Adrenal gland (tissue), 12 donors: Measurements from ENCODE around the gene CDH11. TPM values are rescaled to one million over a fixed set of nuclear protein-coding genes. Genes with fewer than 3 reads are reported as not detected.

ENCODE experiments used
- DNase-seq, 7 donors: peaks; one replicate each; pipeline ENCODE4 v3.0.0-alpha.2; 2019 to 2020
- H3K27ac ChIP-seq, 5 donors: fragments of 200-600 bp; sonication (generic) in 4 of 5; 1 replicate in 3 of 5; 2 replicates in 2 of 5; pipeline versions ENCODE4 v1.5.1 to v1.8.0; 2016 to 2020; ENCODE audit warnings: mild to moderate bottlenecking in 1 of 5
- H3K27me3 ChIP-seq: fragments of 200-600 bp; 2 replicates; pipeline ENCODE4 v1.8.0; 2021
- H3K36me3 ChIP-seq, 2 donors: fragments of 200-600 bp; replicated peaks in 1 of 2; 1 replicate in 1 of 2; 2 replicates in 1 of 2; pipeline versions ENCODE4 v1.5.1 to v1.8.0; 2018 to 2022
- H3K4me1 ChIP-seq, 2 donors: fragments of 200-600 bp; replicated peaks in 1 of 2; 1 replicate in 1 of 2; 2 replicates in 1 of 2; pipeline versions ENCODE4 v1.5.1 to v1.8.0; 2018 to 2021
- H3K4me3 ChIP-seq, 4 donors: fragments of 200-600 bp; sonication (generic) in 3 of 4; one replicate each; pipeline ENCODE4 v1.5.1; 2016 to 2018
- H3K9me3 ChIP-seq, 3 donors: fragments of 200-600 bp; sonication (generic) in 1 of 3; replicated peaks in 1 of 3; 1 replicate in 2 of 3; 2 replicates in 1 of 3; pipeline versions ENCODE4 v1.5.1 to v1.8.0; 2016 to 2021
- POLR2A ChIP-seq, 2 donors: fragments of 450-650 bp; IDR thresholded peaks; one replicate each; pipeline ENCODE4 v1.6.1; 2017; ENCODE audit warnings: antibody characterized with exemption in 2 of 2, mild to moderate bottlenecking in 2 of 2, moderate library complexity in 1 of 2
- WGBS, 4 donors: extraction: QIAGEN DNeasy Blood & Tissue Kit in 2 of 4; methylation state at CpG; one replicate each; pipeline versions ENCODE4 v1.1.5 to v1.1.7; 2013 to 2017; 5-methylcytosine and 5-hydroxymethylcytosine counted together
- intact Hi-C, 2 donors: fragments of 100-400 bp; cut with DNase I; formaldehyde crosslinking; loops; one replicate each; pipeline versions ENCODE4 v1.14.1 to v1.15.0; 2022 to 2023
- polyA plus RNA-seq, 3 donors: library from polyadenylated mRNA; stranded (reverse); fragments of 200-250 nt in 2 of 3; fragments of 350-450 nt in 1 of 3; fragmentation: Illumina TruSeq in 1 of 3; extraction: RNeasy Lipid Tissue Mini Kit (QIAGEN cat#74804) in 1 of 3; gene quantifications; one replicate each; pipeline ENCODE4 v1.2.3, GENCODE V29; 2013 to 2014
- total RNA-seq, 9 donors: library from RNA; depleted of rRNA in 4 of 9; stranded (reverse); fragments of >200 nt in 4 of 9; fragments of 120-200 nt in 1 of 9; fragmentation: NEBNext Ultra II Directional in 1 of 9; extraction: Animal tissue kit (Norgen Biotek cat#: 25700) in 1 of 9; gene quantifications; one replicate each; pipeline versions ENCODE4 v1.1.0 to v1.2.4, GENCODE V29; 2013 to 2023
- TF ChIP-seq, protein P1 (sequence below), 6 experiments: fragments of 450-650 bp in 4 of 6; fragments of 200-600 bp in 2 of 6; sonication (generic) in 1 of 6; IDR thresholded peaks; 1 replicate in 5 of 6; 2 replicates in 1 of 6; pipeline versions ENCODE4 v1.5.1 to v1.8.0; 2016 to 2021; ENCODE audit warnings: antibody characterized with exemption in 6 of 6, mild to moderate bottlenecking in 2 of 6, moderate library complexity in 1 of 6
- donor health status: healthy with polysubstance abuse.
- donor health status: Bipolar disorder and iron deficiency.
- donor health status: DM: yes; HTN: yes; CAD: no.
- donor health status: DM: no; HTN: no; CAD: no.
- donor health status: DM: no; HTN: no; CAD: no.
- donor health status: DM: yes; HTN: yes; CAD: no.

The CDH11 gene
- total and polyA plus RNA-seq, 12 donors = 3.0 to 102 (median 31.0) TPM

DNA sequence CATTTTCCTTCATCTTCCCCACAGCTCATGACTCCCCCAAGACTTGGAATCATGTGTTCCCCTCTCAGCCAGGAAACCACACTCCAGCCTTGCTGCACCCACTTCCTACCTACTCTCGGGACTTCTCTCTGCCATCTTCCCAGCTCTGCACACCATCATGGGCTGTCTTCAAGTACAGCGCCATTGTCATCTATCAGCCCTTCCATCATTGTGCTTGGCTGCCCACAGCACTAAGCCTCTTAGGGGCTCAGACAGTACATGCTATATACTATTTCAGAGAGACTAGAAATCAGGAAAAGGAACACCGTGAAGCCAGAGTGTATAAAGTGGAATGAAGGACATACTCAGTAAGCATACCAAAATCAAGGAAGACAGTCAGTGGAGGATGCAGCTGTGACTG is 64.7 kb downstream of the CDH11 start:
- H3K4me1 ChIP-seq = no peaks in the 10 kb centered on the region
- H3K4me3 ChIP-seq = no peak overlapping the region
- no peaks in the 10 kb centered on the region for H3K27me3 ChIP-seq
- no peaks in the 10 kb centered on the region for H3K36me3 ChIP-seq
- H3K27ac ChIP-seq = no peak overlapping the region
- no peak for DNase-seq
- H3K9me3 ChIP-seq = no peaks in the 10 kb centered on the region
- TF ChIP-seq, protein P1, sequence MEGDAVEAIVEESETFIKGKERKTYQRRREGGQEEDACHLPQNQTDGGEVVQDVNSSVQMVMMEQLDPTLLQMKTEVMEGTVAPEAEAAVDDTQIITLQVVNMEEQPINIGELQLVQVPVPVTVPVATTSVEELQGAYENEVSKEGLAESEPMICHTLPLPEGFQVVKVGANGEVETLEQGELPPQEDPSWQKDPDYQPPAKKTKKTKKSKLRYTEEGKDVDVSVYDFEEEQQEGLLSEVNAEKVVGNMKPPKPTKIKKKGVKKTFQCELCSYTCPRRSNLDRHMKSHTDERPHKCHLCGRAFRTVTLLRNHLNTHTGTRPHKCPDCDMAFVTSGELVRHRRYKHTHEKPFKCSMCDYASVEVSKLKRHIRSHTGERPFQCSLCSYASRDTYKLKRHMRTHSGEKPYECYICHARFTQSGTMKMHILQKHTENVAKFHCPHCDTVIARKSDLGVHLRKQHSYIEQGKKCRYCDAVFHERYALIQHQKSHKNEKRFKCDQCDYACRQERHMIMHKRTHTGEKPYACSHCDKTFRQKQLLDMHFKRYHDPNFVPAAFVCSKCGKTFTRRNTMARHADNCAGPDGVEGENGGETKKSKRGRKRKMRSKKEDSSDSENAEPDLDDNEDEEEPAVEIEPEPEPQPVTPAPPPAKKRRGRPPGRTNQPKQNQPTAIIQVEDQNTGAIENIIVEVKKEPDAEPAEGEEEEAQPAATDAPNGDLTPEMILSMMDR (IDR thresholded peaks at IDR 0.05) = no peak
- no peak for TF ChIP-seq POLR2A (IDR thresholded peaks at IDR 0.05)
- WGBS, 4 donors = 84 to 91% (median 89%) methylated on average over 3 of the region's 3 CpGs
- intact Hi-C loops = no loop called here

DNA sequence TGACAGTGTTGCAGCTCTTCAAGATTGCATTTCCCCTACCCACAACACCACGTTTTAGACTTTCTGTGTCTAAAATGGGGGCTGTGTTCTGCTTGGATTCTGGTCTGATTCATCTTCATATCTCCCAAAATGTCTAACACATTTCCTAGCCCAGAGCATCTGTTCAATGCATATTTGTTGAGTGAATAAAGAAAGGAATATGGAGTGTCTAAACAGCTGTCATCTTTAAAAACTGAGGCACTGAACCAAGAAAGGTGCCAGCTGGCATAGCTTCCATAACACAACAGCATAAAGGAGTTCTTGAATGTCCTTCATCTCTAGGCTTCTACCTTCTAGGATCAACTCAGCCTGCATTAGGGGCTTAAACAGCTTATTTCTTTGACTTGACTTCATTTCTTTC is 67.4 kb downstream of the CDH11 start:
- Histone ChIP-seq H3K27me3 (no peaks in the 10 kb centered on the region), H3K4me3 (no peak overlapping the region), H3K4me1 (no peaks in the 10 kb centered on the region), H3K36me3 (no peaks in the 10 kb centered on the region), H3K9me3 (no peaks in the 10 kb centered on the region), H3K27ac (no peak overlapping the region)
- whole genome bisulfite sequencing, 4 donors = 56 to 86% (median 67%) methylated on average over 1 of the region's 1 CpG
- intact Hi-C loops = no loop called here
- no peak for DNase-seq
- TF ChIP-seq, protein P1 (IDR thresholded peaks at IDR 0.05) = no peak
- TF ChIP-seq POLR2A (IDR thresholded peaks at IDR 0.05) = no peak

DNA sequence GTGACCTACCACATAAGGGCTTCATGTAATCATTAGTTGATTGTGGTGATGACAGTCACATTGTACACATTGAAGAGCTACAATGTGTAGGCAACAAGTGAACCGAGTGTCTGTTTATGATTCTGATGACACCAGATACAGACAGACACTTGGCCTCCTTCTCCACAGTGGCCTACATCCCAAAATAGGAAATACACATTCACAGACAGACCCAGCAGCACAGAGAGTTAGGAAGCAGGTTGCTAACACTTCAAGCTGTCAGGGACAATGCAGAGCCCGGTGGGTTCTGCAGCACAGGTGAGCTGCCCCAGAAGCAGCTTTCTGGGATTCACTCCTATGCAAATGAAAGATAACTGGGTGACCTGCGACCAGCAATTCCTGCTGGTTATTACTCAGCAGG is 72.2 kb downstream of the CDH11 start:
- Histone ChIP-seq H3K9me3 (no peaks in the 10 kb centered on the region), H3K36me3 (no peaks in the 10 kb centered on the region), H3K27ac (no peak overlapping the region), H3K4me3 (no peak overlapping the region), H3K27me3 (no peaks in the 10 kb centered on the region), H3K4me1 (no peaks in the 10 kb centered on the region)
- DNase-seq = no peak
- TF ChIP-seq, protein P1 (IDR thresholded peaks at IDR 0.05) = no peak
- TF ChIP-seq POLR2A (IDR thresholded peaks at IDR 0.05) = no peak
- intact Hi-C loops = no loop called here
- WGBS, 4 donors = 78 to 92% (median 81%) methylated on average over 2 to 3 of the region's 3 CpGs

DNA sequence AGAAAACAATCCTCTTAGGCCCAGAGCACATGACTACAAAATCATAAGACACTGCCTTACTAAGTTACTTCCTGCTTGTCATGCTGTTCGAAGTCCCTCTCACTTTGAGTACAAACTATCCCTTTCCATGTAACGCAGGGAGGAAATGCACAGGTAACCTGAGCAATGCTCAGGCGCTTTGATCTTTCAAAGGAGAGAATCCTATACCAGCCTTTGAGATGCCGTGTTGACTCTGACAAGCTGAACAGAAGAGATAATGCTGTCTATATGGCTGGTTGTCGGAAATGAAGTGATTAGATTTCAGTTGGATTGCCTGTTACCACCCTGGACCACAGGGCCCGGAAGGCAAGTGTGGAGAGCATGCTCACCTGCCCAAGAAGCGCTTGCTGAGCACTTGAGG is 75.9 kb downstream of the CDH11 start:
- Histone ChIP-seq H3K36me3 (no peaks in the 10 kb centered on the region), H3K27ac (no peak overlapping the region), H3K4me1 (no peaks in the 10 kb centered on the region), H3K9me3 (no peaks in the 10 kb centered on the region), H3K4me3 (no peak overlapping the region), H3K27me3 (no peaks in the 10 kb centered on the region)
- intact Hi-C loops = no loop called here
- no peak for DNase-seq
- 82 to 96% (median 92%) methylated on average over 7 of the region's 7 CpGs for WGBS, 4 donors
- TF ChIP-seq POLR2A (IDR thresholded peaks at IDR 0.05) = no peak
- TF ChIP-seq, protein P1 (IDR thresholded peaks at IDR 0.05) = no peak
